ENCODE measurements around the gene ARHGEF11. TPM values are rescaled to one million over a fixed set of nuclear protein-coding genes. Genes with fewer than 3 reads are reported as not detected.
"Not testable (repeated sequence)": the region's sequence is repeated elsewhere in the genome, so short reads cannot be mapped to it uniquely, and the experiment has no call there.

The ARHGEF11 gene
- total RNA-seq, 1 experiment from 2014 or later, result 23.8 TPM

DNA sequence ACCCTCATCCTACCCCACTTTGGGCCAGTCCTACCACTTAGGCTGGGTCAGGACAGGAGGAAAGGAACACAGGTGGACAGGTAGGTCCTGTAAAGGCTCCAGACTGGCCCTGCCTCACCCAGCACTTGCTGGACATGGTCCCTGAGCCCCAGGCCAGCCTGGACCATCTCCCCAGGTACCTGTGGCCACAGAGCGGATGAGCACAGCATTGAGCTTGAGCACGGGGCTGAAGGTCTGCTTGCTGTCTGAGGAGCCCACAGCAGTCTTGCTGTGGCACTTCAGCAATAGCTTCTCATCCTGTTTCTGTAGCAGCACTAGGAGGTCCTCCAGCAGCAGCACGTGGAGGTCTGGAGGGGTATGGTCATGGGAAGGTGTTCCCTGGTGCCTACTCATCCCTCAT is 101.8 kb downstream of the ARHGEF11 start:
- no peak for DNase-seq (ENCODE audit: low read depth)
- in situ Hi-C loops (cut with HindIII; ENCODE audit: low pct_unique_long_range_greater_than_20kb, low sequenced_read_pairs), result no loop called here

DNA sequence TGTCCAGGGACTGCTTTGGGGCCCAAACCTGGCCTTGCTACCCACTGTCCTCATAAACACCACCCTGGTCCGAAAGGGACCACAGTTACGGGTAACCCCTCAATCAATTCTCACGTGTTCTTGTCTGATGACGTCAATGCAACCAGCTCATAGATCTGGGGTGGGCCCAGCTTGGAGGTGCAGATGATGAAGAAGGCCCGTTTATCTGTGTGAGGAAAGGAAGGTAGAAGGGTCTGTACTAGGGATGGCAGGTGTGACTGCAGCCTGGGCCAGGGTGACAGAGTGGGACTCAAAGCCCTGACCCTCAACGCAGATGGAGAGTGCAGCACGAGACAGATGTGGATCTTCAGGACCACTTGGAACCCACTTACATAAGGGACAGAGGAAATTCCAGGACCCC is 103.0 kb downstream of the ARHGEF11 start:
- in situ Hi-C loops (cut with HindIII; ENCODE audit: low pct_unique_long_range_greater_than_20kb, low sequenced_read_pairs), result no loop called here
- DNase-seq (ENCODE audit: low read depth), result no peak

DNA sequence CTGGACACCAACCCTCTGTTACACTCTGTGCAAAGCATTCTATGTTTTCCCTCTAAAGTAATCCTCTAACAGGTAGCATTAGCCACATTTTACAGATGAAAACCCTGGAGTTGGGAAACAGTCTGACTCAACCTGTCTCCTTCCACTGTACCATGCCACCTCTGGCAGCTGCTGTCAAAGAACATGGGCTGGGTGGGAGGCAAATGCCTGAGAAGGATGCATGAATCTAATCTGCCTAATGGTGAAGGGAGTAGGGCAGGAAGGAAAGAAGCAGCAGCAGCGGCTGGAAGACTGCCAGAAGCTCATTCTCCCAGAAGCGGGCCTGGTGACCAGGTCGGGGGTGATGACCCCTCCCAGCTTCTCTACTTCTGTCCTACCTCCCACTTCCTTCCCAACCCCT is 103.4 kb downstream of the ARHGEF11 start:
- DNase-seq (ENCODE audit: low read depth), result no peak
- in situ Hi-C loops (cut with HindIII; ENCODE audit: low pct_unique_long_range_greater_than_20kb, low sequenced_read_pairs), result no loop called here

DNA sequence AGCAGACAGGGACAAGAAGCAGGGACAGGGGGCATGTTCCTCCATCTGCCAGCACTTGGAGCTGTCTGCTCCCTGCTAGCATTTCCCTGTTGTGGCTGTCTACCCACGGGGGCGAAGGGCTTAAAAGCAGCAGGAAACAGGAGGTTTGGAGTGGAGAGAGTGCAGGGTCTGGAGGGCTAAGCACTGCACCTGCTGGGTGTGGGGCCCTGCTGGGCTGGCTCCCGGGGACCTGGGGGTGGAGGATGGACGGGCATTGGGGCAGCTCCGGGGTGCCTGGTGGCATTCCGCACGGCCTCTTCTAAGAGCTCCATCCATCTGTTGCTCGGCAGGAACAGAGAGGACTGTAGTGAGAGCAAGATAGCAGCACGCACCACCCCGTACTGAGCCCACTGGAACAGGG is 103.9 kb downstream of the ARHGEF11 start:
- no peak for DNase-seq (ENCODE audit: low read depth)
- in situ Hi-C loops (cut with HindIII; ENCODE audit: low pct_unique_long_range_greater_than_20kb, low sequenced_read_pairs), result no loop called here

DNA sequence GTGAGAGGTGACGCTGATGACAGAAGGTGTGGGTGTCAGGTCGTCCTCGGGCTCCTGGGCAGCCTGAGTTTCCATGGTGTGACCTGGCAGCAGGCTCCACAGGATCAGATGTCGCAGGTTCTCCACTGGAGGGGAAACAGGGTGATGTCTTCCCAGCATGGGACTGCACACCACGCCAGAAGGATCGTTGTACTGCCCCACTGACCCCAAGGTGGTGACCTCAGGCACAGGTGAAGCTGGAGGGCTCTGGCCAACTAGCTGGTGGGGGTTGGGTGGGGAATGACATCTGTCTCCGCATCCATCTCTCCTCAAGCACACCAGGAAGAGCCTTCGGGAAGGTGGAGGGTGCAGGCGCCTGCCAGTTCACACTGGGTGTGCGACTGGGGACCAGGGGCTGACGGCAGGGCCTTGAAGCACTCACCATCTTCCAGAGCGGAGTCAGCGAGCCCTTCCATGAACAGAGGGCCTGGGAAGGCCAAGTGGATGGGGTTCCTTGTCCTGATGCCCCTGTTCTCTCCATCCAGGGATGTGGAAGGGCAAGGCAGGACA is 105.7 kb downstream of the ARHGEF11 start:
- in situ Hi-C loops (cut with HindIII; ENCODE audit: low pct_unique_long_range_greater_than_20kb, low sequenced_read_pairs), result no loop called here
- no peak for DNase-seq (ENCODE audit: low read depth)

DNA sequence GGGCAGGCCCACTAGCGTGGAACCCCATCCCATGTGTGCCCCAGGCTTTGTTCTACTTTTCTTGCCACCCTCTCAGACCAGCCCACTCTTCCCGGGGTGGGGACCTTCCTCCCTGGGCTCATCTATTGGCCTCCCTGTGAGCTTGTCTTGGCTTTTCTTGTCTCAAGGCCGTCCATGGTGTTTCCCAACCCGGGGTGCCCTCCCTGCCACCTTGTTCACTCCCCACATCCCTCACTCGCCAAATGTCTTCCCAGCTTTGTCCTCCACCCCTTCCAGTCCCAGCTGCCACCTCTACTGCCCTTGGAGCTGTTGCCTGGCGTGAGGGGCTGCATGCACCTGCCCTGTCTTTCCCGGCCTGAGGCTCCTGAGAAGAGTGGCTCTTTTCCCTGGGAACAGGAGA is 106.7 kb downstream of the ARHGEF11 start:
- in situ Hi-C loops (cut with HindIII; ENCODE audit: low pct_unique_long_range_greater_than_20kb, low sequenced_read_pairs), result no loop called here
- DNase-seq (ENCODE audit: low read depth), result no peak

DNA sequence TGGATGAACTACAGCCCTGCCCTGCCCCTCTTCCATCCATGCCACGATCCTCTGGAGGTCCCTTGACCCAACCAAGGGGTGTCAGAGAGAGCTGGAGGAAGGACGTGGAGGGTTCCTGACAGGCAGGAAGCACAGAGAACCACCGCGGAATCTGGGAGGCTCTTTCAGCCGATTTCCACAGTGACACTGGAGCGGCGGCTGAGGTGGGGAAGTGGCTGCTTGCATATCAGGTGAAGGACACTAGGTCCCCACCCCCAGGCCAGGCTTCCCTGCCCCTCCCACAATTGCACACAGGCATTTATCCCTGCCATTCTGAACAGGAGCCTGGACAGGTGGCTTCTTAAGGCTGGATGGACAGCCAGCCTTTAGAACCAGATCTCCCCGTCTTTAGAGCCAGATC is 107.7 kb downstream of the ARHGEF11 start:
- in situ Hi-C loops (cut with HindIII; ENCODE audit: low pct_unique_long_range_greater_than_20kb, low sequenced_read_pairs), result no loop called here
- no peak for DNase-seq (ENCODE audit: low read depth)

DNA sequence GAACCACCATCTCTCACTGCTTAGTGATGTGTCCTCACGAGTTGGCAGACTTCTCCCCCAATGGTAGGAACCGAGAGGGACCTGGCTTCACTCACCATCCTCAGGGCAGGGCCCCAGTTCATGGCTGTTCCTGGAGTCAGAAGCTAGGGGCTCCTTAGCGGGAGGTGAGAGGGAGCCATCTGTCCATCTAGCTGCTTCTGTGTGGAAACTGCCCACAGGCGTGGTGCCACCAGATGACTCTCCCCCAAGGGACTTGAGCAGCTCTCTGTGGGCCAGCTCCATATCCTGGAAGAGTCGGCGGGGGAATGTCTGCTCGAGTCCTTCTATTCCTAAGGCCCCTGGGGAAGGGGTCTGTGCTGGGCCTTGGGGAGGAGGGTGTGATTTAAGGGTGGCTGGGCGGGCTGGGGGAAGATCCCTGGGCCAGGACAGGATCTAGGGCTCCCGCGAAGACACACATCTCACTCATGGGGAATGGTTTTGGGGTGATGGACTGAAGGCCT is 108.8 kb downstream of the ARHGEF11 start:
- in situ Hi-C loops (cut with HindIII; ENCODE audit: low pct_unique_long_range_greater_than_20kb, low sequenced_read_pairs), result no loop called here
- no peak for DNase-seq (ENCODE audit: low read depth)

DNA sequence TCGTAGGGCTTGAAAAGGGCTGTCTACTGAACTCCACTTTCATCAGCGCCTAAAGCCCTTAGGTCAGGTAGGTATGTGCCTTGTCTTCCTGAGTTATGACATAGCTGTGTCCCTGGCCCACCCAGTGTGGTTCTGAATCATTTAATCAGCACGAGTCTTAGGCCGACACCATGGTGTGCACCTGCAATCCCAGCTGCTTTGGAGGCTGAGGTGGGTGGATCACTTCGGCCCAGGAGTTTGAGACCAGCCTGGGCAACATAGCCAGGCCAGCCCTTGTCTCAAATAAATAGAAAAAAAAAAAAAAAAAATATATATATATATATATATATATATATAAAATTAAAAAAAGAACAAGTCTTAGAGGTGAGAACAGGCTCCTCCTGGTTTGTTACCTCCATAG is 109.4 kb downstream of the ARHGEF11 start:
- DNase-seq (ENCODE audit: low read depth), result no peak
- in situ Hi-C loops (cut with HindIII; ENCODE audit: low pct_unique_long_range_greater_than_20kb, low sequenced_read_pairs), result no loop called here

DNA sequence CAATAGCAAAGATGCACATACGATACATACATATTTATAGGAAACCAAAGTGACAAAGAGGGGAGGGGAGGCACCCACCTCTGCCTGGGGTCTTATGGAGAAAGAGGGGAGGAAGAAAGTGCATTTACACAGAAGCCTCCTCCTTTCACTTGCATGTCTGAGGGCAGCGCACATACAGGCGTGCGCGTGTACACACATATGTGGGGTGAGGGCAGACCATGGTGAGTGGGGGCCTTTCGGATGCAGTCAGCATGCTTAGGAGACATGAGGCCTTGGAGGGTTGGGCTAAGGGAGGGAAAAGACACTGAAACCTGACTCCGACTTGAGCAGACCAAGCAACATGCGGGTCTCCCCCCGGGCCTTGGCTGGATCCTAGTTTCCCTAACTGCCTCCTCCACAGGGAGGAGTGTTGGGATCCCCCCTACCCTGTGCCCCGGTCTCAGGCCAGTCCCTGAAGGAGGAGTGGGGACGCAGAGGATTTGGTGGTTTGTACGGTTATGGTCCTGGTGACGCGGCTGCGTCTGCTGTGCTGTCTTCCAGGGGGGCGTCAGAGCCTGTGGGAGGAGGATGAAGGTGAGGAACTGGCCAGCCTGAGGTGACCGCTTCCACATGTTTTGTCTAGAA is 109.9 kb downstream of the ARHGEF11 start:
- in situ Hi-C loops (cut with HindIII; ENCODE audit: low pct_unique_long_range_greater_than_20kb, low sequenced_read_pairs), result no loop called here
- DNase-seq (ENCODE audit: low read depth), result no peak

DNA sequence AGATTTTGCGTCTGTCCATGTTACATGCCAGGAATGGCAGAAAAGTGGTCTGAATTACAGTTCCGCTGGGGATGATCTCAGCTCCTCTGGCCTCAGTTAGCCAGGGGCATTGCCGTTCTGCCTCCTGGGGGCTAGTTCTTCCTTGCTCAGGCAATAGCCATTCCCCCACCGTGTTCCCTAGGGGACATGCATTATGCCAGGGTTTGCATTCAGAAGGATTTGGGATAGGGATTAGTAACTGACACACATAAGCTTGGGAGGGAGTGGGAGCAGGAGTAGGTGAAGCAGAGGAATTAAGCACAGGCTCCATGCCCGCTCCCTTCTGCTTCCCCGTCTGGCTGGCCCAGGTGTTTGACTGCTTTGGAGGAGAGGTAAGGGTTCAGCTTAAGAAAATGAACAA is 112.4 kb downstream of the ARHGEF11 start:
- in situ Hi-C loops (cut with HindIII; ENCODE audit: low pct_unique_long_range_greater_than_20kb, low sequenced_read_pairs), result no loop called here
- no peak for DNase-seq (ENCODE audit: low read depth)

DNA sequence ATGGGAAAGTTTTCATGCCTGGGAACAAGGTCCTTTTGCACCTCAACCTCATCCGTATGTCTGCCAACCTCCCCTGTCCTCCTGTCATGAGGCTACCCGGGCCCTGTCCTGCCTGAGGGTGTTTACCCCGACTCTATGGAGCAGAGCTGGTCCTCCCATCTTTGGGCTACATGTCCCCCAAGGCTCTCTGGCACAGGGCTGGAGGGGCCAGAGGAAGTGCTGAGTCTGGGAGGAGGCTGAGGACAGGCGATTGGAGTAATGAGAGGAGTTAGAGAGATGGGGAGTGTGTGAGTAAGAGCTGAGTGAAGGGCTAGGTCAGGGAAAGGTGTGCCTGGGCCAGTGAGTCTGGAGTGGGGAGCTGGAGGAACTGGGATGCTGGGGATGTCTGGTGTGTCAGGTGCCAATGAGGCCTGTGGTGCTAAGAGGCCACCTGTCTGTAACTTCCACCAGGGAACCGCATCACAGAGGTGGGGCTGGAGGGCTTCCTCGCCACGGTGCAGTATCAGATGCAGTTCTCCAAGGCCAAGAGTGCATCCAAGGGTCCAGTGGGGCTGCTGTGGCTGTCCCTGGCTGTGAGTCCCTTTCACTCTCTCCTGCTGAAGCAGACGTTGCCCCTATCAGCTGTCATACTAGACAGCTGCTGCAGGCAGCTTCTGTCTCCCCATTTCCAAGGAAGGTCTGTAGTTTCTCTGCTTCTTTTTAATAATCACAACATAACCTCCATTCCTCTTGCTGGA is 113.4 kb downstream of the ARHGEF11 start:
- in situ Hi-C loops (cut with HindIII; ENCODE audit: low pct_unique_long_range_greater_than_20kb, low sequenced_read_pairs), result no loop called here
- no peak for DNase-seq (ENCODE audit: low read depth)

DNA sequence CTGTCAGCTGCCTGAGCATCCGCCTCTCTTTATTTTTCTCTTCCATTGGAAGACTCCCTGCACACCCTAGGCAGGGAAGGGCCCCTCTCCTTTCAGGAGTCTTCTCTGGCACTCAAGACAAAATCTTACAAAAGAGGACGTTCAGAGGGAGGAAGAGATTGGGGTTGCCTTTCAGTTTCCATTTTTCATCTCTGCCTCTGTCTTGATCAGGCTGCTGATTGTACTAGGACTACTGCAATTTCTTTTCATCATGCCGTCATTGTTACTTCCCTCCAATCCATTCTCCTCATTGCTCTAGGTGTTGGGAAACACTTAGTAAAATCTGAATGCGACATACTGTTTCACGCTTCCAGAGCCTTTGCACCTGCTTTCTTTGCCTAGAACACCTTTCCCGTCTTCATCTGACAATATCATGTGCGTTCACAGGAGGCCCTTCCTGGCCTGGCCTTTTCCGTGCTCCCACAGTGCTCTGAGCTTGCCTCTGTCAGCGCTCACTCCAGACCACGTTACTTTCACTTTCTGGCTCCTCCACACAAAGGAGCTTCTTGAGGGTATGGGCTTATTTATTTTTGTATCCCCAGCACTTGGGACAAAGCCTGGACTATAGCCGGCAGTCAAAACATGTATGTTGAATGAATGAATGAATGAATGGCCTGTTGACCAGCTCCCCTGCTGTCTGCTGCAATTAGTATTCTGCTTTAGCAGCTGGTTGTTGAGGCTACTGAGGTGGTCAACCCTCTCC is 114.2 kb downstream of the ARHGEF11 start:
- no peak for DNase-seq (ENCODE audit: low read depth)
- in situ Hi-C loops (cut with HindIII; ENCODE audit: low pct_unique_long_range_greater_than_20kb, low sequenced_read_pairs), result no loop called here

DNA sequence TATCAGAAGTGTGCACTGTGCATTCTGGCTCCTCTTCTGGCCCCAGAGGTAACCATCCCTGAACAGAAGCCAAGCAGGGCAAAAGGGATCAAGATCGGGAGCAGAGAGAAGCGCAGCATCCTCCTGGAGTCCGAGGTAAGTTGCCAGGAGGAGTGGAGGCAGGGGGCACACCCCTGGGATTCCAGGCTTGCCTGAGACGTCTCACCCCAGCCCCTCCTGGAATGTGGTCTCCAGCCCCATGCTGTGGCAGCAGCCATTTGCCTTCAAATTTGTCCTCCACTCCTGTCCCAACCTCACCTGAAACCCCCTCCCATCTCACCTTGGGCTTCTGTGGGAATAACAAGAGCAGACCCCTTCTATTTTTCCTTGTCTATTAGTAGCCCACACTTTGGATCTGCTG is 115.1 kb downstream of the ARHGEF11 start:
- no peak for DNase-seq (ENCODE audit: low read depth)
- in situ Hi-C loops (cut with HindIII; ENCODE audit: low pct_unique_long_range_greater_than_20kb, low sequenced_read_pairs), result no loop called here

DNA sequence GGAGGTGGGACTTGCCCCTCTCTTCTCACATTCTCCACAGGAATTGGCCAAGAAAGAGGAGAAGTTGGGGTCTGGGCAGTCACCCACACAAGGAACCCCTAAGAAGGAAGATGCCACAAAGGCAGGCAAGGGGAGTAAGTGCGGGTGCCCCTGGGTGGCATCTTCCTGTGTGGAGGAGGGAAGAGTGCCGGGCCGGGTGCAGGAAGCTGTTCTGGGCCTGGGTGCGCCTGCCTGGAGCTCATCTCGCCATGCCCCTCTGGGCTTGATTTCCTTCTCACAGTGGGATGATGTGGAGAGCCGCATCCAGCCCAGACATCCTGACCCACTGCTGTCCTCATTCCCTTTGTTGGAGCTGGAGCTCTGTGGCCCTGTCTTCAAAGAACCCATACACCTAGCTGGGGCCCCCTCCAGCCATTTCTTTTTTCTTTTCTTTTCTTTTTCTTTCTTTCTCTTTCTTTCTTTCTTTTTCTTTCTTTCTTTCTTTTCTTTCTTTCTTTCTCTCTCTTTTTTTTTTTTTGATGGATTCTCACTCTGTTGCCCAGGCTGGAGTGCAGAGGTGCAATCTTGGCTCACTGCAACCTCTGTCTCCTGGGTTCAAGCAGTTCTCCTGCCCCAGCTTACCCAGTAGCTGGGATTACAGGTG is 115.8 kb downstream of the ARHGEF11 start:
- DNase-seq (ENCODE audit: low read depth), result no peak
- in situ Hi-C loops (cut with HindIII; ENCODE audit: low pct_unique_long_range_greater_than_20kb, low sequenced_read_pairs), result no loop called here

DNA sequence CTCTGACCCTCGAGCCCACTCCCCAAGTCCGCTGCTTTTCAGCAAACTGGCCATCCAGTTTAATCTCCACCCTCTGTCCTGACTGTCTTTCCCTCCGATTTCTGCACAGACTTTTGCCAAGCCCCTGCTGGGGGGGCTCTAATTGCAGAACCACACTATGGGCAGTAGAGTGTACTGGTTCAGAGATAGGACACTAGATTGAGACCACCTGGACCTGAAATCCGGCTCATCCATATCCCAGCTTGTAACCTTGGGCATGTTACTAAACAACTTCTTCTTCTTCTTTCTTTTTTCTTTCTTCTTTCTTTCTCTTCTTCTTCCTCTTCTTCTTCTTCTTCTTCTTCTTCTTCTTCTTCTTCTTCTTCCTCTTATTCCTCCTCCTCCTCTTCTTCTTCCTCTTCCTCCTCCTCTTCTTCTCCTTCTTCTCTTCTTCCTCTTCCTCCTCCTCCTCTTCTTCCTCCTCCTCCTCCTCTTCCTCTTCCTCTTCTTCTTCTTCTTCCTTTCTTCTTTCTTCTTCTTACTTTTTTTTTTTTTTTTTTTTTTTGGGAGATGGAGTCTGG is 117.4 kb downstream of the ARHGEF11 start:
- in situ Hi-C loops (cut with HindIII; ENCODE audit: low pct_unique_long_range_greater_than_20kb, low sequenced_read_pairs), result no loop called here
- DNase-seq (ENCODE audit: low read depth), result no peak

DNA sequence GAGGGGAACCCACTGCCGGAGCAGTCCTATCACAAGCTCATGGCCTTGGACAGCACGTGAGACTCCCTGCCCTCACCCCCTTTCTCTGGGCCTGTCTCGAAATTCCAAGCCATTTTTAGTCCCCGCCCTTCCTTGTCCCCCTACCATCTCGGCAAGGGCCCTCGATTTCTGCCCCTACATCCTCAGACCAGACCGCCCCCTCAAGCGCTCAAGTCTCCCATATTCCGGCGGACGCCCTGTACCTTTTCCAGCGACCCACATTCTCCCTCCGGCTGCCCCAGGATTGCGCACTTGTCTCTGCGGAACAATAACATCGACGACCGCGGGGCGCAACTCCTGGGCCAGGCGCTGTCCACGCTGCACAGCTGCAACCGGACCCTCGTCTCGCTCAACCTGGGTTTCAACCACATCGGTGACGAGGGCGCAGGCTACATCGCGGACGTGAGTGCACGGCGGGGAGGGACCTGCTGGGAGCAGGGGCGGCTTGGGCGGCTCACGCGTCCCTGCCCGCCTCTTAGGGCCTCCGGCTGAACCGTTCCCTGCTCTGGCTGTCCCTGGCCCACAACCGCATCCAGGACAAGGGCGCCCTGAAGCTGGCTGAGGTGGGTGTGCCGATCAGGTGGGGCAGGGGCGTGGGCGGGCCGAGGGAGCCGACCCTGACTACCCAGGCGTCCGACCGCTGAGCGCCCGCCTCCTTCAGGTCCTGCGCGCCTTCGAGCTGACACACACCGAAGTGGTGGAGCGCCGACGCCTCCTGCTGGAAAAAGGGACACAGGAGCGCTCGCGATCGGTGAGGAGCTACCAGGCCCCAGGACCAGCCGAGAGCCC is 118.1 kb downstream of the ARHGEF11 start:
- DNase-seq (ENCODE audit: low read depth), result peak; percentile 83

DNA sequence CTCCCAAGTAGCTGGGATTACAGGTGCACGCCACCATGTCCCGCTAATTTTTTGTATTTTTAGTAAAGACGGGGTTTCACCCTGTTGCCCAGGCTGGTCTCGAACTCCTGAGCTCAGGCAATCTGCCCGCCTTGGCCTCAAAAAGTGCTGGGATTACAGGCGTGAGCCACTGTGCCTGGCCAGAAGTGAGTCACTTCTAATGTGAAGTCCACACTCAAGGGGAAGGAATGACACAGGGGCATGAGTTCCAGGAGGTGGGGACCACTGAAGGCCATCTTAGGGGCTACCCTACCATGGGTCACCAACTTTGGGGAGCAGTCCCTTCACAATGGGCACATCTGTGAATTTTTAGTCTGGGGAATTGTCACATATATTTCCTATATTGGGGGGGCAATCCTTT is 118.8 kb downstream of the ARHGEF11 start:
- in situ Hi-C loops (cut with HindIII; ENCODE audit: low pct_unique_long_range_greater_than_20kb, low sequenced_read_pairs); DNase-seq (ENCODE audit: low read depth): not testable (repeated sequence)

More for the DNA sequence above, 118.1 kb downstream of the ARHGEF11 start:
- in situ Hi-C loops (cut with HindIII; ENCODE audit: low pct_unique_long_range_greater_than_20kb, low sequenced_read_pairs), result no loop called here

All from Caki2 (cell line).